ENCODE data around the gene HOATZ.

DNA sequence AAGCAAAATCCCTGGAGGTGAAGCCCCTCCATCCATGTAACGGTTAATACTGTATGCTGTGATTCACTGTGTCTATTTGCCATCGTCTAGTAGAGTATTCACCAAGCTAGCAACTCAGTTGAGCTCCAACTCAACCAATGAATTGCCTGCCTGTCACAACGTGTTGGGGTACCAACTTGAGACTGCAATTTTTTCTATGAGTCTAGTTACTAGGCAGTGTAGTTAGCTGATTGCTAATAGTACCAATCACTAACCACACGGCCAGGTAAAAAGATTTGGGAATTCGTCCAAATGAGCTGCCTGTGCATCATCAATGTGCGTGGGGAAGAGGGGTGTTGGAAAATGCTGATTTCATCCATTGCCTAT, 1.4 kb upstream of the HOATZ start:
- TF ChIP-seq CTBP1 (IDR thresholded peaks at IDR 0.05; ENCODE audit: borderline replicate concordance) = no peak
- no peak for TF ChIP-seq HDGF (IDR thresholded peaks at IDR 0.05; ENCODE audit: borderline replicate concordance)
- TF ChIP-seq LEF1 (IDR thresholded peaks at IDR 0.05; ENCODE audit: borderline replicate concordance) = no peak
- TF ChIP-seq SP1 (IDR thresholded peaks at IDR 0.05) = no peak
- TF ChIP-seq ELF4 (IDR thresholded peaks at IDR 0.05) = no peak
- TF ChIP-seq TARDBP (IDR thresholded peaks at IDR 0.05) = no peak
- TF ChIP-seq ZNF384 (IDR thresholded peaks at IDR 0.05) = no peak
- TF ChIP-seq BHLHE40 (IDR thresholded peaks at IDR 0.05; ENCODE audit: borderline replicate concordance) = no peak
- no peak for TF ChIP-seq FOXM1 (IDR thresholded peaks at IDR 0.05; ENCODE audit: borderline replicate concordance)
- no peak for TF ChIP-seq FOXA1 (IDR thresholded peaks at IDR 0.05)
- TF ChIP-seq ARNT (IDR thresholded peaks at IDR 0.05) = no peak
- no peak for TF ChIP-seq NFRKB (IDR thresholded peaks at IDR 0.05)

Measured in HEK293T (cell line).